Measurements from ENCODE around the gene INPP4B. TPM values are rescaled to one million over a fixed set of nuclear protein-coding genes. Genes with fewer than 3 reads are reported as not detected.

INPP4B gene
- total RNA-seq, 3 donors from 2014 or later, result 15.8 to 113 (median 93.4) TPM

- H3K9me3 ChIP-seq, result no peaks in the 10 kb centered on the region
- H3K36me3 ChIP-seq, result no peaks in the 10 kb centered on the region
- no peak for TF ChIP-seq POLR2AphosphoS5 (IDR thresholded peaks at IDR 0.05)
- no peak for TF ChIP-seq CTCF (IDR thresholded peaks at IDR 0.05)
- no peak for TF ChIP-seq POLR2A (IDR thresholded peaks at IDR 0.05)
- H3K27ac ChIP-seq, result no peak overlapping the region
- DNase-seq (ENCODE audit: low spot score in 2 of 2), result no peak
- no peaks in the 10 kb centered on the region for H3K4me1 ChIP-seq
- intact Hi-C loops (cut with DNase I; ENCODE audit: low total_unique reads), result no loop called here
- no peak overlapping the region for H3K4me3 ChIP-seq
- no peaks in the 10 kb centered on the region for H3K27me3 ChIP-seq
Measured at GRCh38 chr4:142707401-142707800, 138.7 kb downstream of the INPP4B start.

- TF ChIP-seq CTCF (IDR thresholded peaks at IDR 0.05) (no peak), POLR2A (IDR thresholded peaks at IDR 0.05) (no peak), POLR2AphosphoS5 (IDR thresholded peaks at IDR 0.05) (no peak)
- DNase-seq (ENCODE audit: low spot score in 2 of 2), result no peak
Measured at GRCh38 chr4:142706381-142706780, 139.7 kb downstream of the INPP4B start.

GRCh38 chr4:142705820-142706219 is 140.3 kb downstream of the INPP4B start:
- no peaks in the 10 kb centered on the region for H3K9me3 ChIP-seq
- no peaks in the 10 kb centered on the region for H3K27me3 ChIP-seq
- no peaks in the 10 kb centered on the region for H3K36me3 ChIP-seq
- TF ChIP-seq CTCF (IDR thresholded peaks at IDR 0.05) (no peak), POLR2A (IDR thresholded peaks at IDR 0.05) (no peak), POLR2AphosphoS5 (IDR thresholded peaks at IDR 0.05) (no peak)
- intact Hi-C loops (cut with DNase I; ENCODE audit: low total_unique reads), result no loop called here
- no peak overlapping the region for H3K27ac ChIP-seq
- no peaks in the 10 kb centered on the region for H3K4me1 ChIP-seq
- H3K4me3 ChIP-seq, result no peak overlapping the region
- DNase-seq (ENCODE audit: low spot score in 2 of 2), result no peak

More at GRCh38 chr4:142706381-142706780, 139.7 kb downstream of the INPP4B start:
- H3K27ac ChIP-seq, result no peak overlapping the region
- H3K36me3 ChIP-seq, result no peaks in the 10 kb centered on the region
- H3K4me1 ChIP-seq, result no peaks in the 10 kb centered on the region
- H3K27me3 ChIP-seq, result no peaks in the 10 kb centered on the region
- H3K9me3 ChIP-seq, result no peaks in the 10 kb centered on the region
- H3K4me3 ChIP-seq, result no peak overlapping the region
- intact Hi-C loops (cut with DNase I; ENCODE audit: low total_unique reads), result no loop called here

- intact Hi-C loops (cut with DNase I; ENCODE audit: low total_unique reads), result no loop called here
- Histone ChIP-seq H3K27me3 (no peaks in the 10 kb centered on the region), H3K9me3 (no peaks in the 10 kb centered on the region), H3K36me3 (no peaks in the 10 kb centered on the region), H3K27ac (no peak overlapping the region), H3K4me3 (no peak overlapping the region), H3K4me1 (no peaks in the 10 kb centered on the region)
- TF ChIP-seq POLR2A (IDR thresholded peaks at IDR 0.05) (no peak), POLR2AphosphoS5 (IDR thresholded peaks at IDR 0.05) (no peak), CTCF (IDR thresholded peaks at IDR 0.05) (no peak)
- DNase-seq (ENCODE audit: low spot score in 2 of 2), result no peak
Measured at GRCh38 chr4:142703694-142704309, 142.3 kb downstream of the INPP4B start.

- no peaks in the 10 kb centered on the region for H3K27me3 ChIP-seq
- intact Hi-C loops (cut with DNase I; ENCODE audit: low total_unique reads), result no loop called here
- H3K4me1 ChIP-seq, result no peaks in the 10 kb centered on the region
- H3K36me3 ChIP-seq, result no peaks in the 10 kb centered on the region
- H3K4me3 ChIP-seq, result no peak overlapping the region
- no peak overlapping the region for H3K27ac ChIP-seq
- no peak for DNase-seq (ENCODE audit: low spot score in 2 of 2)
- H3K9me3 ChIP-seq, result no peaks in the 10 kb centered on the region
- no peak for TF ChIP-seq POLR2AphosphoS5 (IDR thresholded peaks at IDR 0.05)
- TF ChIP-seq POLR2A (IDR thresholded peaks at IDR 0.05), result no peak
- TF ChIP-seq CTCF (IDR thresholded peaks at IDR 0.05), result no peak
Measured at GRCh38 chr4:142701017-142701416, 145.1 kb downstream of the INPP4B start.

Measured in breast epithelium (tissue), 4 donors.